NB4 (cell line): ENCODE data around the gene RANBP1.

Experiments
- DNase-seq: peaks from one replicate; pipeline ENCODE4 v3.0.0; 2010; ENCODE audit warnings: low read depth
- H3K4me3 ChIP-seq: one replicate; pipeline ENCODE4 v1.5.1; 2011; ENCODE audit warnings: mild to moderate bottlenecking, low read depth, low read length, moderate library complexity
- MYC ChIP-seq: IDR thresholded peaks from 2 replicates; pipeline ENCODE4 v1.6.1; 2011; ENCODE audit warnings: low read depth, low read length
- POLR2A ChIP-seq: IDR thresholded peaks from 2 replicates; pipeline ENCODE4 v1.6.1; 2011; ENCODE audit warnings: mild to moderate bottlenecking; ENCODE audit not compliant: insufficient read length; ENCODE audit errors: extremely low read depth
- TF ChIP-seq, protein P1 (sequence below): IDR thresholded peaks from one replicate; pipeline ENCODE4 v1.5.1; 2012; ENCODE audit warnings: low read depth, low read length
- TF ChIP-seq, protein P2 (sequence below): IDR thresholded peaks from 2 replicates; pipeline ENCODE4 v1.6.1; 2011; ENCODE audit warnings: low read depth, low read length

RANBP1 gene

DNA sequence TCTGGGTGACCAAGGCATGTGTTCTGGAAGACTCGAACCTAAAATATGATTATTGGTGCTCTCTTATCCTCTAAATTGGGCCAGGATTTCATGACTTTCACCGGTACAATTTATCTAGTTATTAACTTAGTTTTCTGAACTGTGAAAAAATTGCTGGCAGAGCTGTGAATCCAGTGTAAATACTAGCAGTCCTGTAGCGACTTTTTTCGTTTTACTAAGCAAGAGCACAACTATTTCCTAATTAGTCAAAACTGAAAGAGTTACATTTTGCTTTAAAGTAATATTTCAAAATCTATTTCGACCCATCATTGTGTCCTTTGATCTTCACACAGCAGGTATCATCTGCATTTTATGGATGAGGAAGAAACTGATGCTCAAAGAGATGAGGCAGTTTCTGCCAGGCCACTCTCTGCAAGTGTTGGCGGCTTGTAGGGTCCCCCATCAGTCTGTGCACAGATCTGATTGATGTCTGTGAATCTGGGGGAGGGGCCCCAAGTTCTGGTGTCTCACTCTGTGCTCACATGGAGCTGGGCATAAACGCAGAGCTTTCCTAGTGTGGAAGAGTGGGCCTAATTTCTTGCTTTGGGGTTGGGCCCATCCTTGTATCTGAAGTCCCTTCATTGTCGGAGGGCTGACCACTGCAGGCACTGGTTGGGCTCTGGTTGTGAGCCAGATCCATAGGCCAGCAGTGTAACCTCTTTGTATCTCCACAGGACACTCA is 2.6 kb downstream of the RANBP1 start:
- DNase-seq: no peak
- no peak for TF ChIP-seq MYC
- TF ChIP-seq, protein P1, sequence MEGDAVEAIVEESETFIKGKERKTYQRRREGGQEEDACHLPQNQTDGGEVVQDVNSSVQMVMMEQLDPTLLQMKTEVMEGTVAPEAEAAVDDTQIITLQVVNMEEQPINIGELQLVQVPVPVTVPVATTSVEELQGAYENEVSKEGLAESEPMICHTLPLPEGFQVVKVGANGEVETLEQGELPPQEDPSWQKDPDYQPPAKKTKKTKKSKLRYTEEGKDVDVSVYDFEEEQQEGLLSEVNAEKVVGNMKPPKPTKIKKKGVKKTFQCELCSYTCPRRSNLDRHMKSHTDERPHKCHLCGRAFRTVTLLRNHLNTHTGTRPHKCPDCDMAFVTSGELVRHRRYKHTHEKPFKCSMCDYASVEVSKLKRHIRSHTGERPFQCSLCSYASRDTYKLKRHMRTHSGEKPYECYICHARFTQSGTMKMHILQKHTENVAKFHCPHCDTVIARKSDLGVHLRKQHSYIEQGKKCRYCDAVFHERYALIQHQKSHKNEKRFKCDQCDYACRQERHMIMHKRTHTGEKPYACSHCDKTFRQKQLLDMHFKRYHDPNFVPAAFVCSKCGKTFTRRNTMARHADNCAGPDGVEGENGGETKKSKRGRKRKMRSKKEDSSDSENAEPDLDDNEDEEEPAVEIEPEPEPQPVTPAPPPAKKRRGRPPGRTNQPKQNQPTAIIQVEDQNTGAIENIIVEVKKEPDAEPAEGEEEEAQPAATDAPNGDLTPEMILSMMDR: no peak
- TF ChIP-seq, protein P2, sequence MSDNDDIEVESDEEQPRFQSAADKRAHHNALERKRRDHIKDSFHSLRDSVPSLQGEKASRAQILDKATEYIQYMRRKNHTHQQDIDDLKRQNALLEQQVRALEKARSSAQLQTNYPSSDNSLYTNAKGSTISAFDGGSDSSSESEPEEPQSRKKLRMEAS: no peak
- peak overlapping the region; percentile 99 for H3K4me3 ChIP-seq

DNA sequence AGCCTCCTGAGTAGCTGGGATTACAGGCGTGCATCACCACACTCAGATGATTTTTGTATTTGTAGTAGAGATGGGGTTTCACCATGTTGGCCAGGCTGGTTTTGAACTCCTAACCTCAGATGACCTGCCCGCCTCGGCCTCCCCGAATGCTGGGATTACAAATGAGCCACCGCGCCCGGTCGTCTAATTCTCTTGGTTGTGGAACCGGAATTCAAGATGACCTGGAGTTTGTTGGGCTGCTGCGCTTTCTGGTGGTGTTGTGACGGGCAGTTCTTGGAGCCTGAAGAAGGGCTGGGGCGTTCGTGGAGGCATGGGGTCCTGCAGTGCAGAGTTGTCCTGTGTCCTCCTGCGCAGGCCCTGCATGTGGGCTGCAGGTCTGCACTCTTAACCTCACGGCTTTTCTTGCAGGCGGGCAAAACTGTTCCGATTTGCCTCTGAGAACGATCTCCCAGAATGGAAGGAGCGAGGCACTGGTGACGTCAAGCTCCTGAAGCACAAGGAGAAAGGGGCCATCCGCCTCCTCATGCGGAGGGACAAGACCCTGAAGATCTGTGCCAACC is 6.0 kb downstream of the RANBP1 start:
- DNase-seq: no peak
- TF ChIP-seq MYC: no peak
- TF ChIP-seq, protein P2: no peak
- TF ChIP-seq, protein P1: no peak
- no peak for TF ChIP-seq POLR2A
- H3K4me3 ChIP-seq: no peak overlapping the region

DNA sequence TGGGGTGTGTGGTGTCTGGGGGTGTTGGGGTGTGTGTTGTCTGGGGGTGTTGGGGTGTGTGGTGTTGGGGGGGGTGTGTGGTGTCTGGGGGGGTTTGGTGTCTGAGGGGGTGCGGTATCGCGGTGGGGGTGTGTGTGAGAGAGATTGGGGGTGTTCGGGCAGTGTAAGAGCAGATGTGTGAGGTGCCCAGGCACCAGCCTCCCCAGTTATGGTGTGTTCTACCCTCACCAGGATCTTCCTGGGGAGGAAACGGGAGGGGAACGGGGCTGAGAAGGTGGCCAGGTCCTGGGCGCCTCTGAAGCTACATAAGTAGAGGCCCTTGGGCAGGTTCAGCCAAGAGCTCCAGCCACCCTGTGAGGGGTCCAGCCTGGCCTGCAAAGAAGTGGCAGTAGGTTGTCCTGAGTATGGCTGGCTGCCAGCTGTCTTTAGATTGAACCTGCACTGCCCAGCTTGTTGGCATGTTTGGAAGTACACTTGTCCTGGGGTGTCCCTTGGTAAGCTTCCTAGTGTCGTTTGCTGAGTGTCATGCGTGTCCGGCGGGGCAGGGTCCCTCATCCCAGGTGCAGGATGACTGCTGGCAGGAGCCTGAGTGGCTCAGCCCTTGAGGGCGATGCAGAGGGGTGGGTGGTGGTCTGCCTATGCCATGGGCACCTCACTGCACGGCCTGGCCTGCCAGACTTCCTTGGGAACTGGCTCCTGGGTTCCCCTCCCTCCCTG is 7.6 kb downstream of the RANBP1 start:
- no peak for TF ChIP-seq MYC
- DNase-seq: no peak
- H3K4me3 ChIP-seq: no peak overlapping the region

DNA sequence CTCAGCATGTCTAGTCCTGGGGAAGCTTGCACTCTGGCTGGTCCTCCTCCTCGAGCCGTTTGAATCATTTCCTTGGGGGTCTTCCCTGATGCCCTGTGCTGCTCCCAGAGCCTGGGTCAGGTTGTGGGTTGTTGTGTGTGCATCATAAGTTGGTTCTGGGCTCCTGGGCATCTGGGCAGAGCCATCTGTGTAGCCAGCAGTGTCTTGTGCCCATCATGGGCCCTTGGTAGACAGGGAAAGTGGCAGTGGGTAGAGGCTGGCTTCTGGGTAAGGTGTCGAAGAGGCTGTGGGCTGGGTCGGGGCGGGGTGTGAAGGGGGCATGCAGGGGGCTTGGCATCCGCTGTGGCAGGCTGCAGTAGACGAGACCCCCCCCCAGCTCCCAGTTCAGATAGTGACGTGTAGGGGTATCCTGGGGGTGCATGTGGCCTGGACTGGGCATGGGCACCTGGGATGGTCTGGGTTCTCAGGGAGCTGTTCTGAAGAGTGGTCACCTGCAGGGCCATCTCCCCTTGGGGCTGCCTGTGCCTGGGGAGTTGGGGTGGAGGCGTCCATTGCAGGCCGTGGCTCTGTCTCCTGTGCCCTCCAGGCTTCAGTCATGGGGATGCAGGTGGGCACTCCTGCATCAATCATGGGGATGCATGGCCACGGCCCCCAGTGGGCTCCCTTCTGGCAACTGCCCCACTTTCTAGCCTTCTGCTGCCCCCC is 8.3 kb downstream of the RANBP1 start:
- no peak for DNase-seq
- TF ChIP-seq, protein P2: no peak

DNA sequence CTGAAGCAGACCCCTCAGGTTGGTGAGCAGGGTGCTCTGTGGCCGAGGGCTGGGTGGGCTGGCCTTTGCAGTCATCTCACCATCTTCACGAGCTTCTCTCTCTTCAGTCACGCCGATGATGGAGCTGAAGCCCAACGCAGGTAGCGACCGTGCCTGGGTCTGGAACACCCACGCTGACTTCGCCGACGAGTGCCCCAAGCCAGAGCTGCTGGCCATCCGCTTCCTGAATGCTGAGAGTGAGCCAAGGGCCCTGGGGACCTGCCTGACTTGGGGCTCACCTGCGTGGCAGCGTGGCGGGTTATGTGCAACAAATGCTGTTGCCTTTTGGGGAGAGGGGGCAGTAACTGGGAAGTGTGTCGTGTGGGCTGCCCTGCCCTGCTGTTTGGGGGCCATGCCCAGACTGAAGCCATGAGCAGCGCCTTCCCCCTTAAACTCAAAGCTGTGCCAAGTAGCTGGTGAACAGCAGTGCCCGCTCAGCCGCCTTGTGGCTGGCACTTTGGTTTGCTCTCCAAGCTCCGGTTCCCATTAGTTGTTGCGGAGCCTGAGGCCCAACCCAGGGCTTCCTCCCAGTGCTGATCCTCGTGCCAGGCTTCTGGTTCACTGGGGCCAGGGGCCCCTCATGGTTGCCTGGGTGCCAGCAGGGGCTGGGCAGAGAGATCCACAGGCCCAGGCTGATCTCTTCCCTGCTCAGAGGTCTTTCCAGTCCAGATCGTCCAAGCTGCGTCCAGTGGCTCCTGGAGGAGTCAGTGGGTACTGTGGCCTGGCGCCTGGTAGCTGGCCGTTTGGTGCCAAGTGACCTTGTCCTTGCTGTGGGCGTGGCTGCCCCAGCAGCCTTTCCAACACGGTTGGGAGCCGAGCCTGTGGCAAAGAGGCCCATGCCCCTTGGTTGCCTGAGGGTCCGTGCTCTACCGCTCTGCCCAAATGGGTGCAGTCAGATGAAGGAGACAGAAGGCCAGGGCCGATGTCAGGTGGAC is 9.6 kb downstream of the RANBP1 start:
- DNase-seq: no peak
- H3K4me3 ChIP-seq: no peak overlapping the region
- TF ChIP-seq, protein P2: no peak
- TF ChIP-seq MYC: no peak
- TF ChIP-seq, protein P1: no peak
- no peak for TF ChIP-seq POLR2A

More for the DNA sequence above, 8.3 kb downstream of the RANBP1 start:
- no peak overlapping the region for H3K4me3 ChIP-seq

DNA sequence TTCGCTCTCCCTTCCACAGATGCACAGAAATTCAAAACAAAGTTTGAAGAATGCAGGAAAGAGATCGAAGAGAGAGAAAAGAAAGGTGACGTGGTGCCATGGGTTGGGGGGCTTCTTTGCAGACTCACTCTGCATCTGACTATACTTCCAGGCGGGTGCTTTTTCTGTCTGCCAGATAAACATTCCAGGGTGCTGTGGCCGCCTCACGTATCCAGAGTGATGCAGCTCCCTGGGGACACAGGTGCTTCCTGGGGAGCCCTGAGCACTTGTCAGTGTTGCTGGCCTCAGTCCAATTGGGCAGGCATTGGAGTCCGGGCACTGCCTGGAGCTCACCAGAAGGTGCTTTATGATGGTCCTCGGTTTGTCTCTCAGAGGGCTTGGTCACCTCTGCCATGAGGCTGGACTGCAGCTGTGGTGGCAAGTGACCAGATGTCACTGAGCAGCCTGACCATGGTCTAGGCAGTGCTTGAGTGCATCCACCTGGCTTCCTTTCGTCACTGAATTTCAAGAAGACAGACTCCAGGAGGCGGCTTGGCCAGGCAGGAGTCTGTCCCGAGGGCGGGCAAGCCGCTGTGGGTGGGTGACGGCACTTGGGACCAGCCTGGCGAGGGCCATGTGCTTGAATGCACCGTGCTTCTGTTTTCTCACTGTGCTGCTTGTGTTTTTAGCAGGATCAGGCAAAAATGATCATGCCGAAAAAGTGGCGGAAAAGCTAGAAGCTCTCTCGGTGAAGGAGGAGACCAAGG is 10.6 kb downstream of the RANBP1 start:
- no peak for DNase-seq
- no peak overlapping the region for H3K4me3 ChIP-seq
- TF ChIP-seq POLR2A (no peak), MYC (no peak)
- TF ChIP-seq, protein P1: no peak
- TF ChIP-seq, protein P2: no peak
